Liver (tissue), 9 donors: ENCODE results near the gene KDELR1. TPM values are rescaled to one million over a fixed set of nuclear protein-coding genes. Genes with fewer than 3 reads are reported as not detected.

Source experiments
- DNase-seq: peaks from one replicate; pipeline ENCODE4 v3.0.0-alpha.2; 2017; ENCODE audit warnings: low spot score
- H3K27ac ChIP-seq, 2 donors: one replicate each; pipeline ENCODE4 v1.7.0; 2013; ENCODE audit warnings: inconsistent platforms in 2 of 2, low read length in 2 of 2, control low read depth in 1 of 2, low read depth in 1 of 2, mild to moderate bottlenecking in 1 of 2
- H3K27me3 ChIP-seq, 4 donors: one replicate each; pipeline versions ENCODE4 v1.6.1 to v1.7.0; 2013; ENCODE audit warnings: low read length in 3 of 4, inconsistent platforms in 1 of 4, mild to moderate bottlenecking in 1 of 4, moderate library complexity in 1 of 4; ENCODE audit not compliant: control insufficient read depth in 4 of 4, insufficient read depth in 4 of 4
- H3K36me3 ChIP-seq, 4 donors: one replicate each; pipeline versions ENCODE4 v1.6.1 to v1.7.0; 2013; ENCODE audit warnings: low read length in 3 of 4, mild to moderate bottlenecking in 3 of 4, low read depth in 1 of 4, moderate library complexity in 1 of 4; ENCODE audit not compliant: control insufficient read depth in 4 of 4, insufficient read depth in 3 of 4
- H3K4me1 ChIP-seq, 4 donors: one replicate each; pipeline versions ENCODE4 v1.6.1 to v1.7.0; 2013; ENCODE audit warnings: low read length in 3 of 4, mild to moderate bottlenecking in 3 of 4, moderate library complexity in 1 of 4; ENCODE audit not compliant: control insufficient read depth in 4 of 4, insufficient read depth in 4 of 4
- H3K4me3 ChIP-seq, 3 donors: one replicate each; pipeline versions ENCODE4 v1.6.1 to v1.7.0; 2013; ENCODE audit warnings: low read length in 3 of 3, control low read depth in 1 of 3, low read depth in 1 of 3, mild to moderate bottlenecking in 1 of 3
- H3K9ac ChIP-seq, 2 donors: one replicate each; pipeline ENCODE4 v1.7.0; 2013; ENCODE audit warnings: low read length in 2 of 2, mild to moderate bottlenecking in 2 of 2, moderate library complexity in 2 of 2, control low read depth in 1 of 2, low read depth in 1 of 2
- H3K9me3 ChIP-seq, 4 donors: one replicate each; pipeline versions ENCODE4 v1.6.1 to v1.7.0; 2013; ENCODE audit warnings: low read length in 3 of 4; ENCODE audit not compliant: control insufficient read depth in 4 of 4
- EGR1 ChIP-seq, 2 donors: IDR thresholded peaks; 2 replicates each; pipeline ENCODE4 v1.6.1; 2016 to 2018; ENCODE audit warnings: antibody characterized with exemption in 2 of 2, low read depth in 2 of 2
- FOXA2 ChIP-seq: IDR thresholded peaks from 2 replicates; pipeline ENCODE4 v1.6.1; 2016; ENCODE audit warnings: antibody characterized with exemption
- HNF4A ChIP-seq, 2 donors: conservative IDR thresholded peaks; 2 replicates each; pipeline ENCODE4 v1.6.1; 2016; ENCODE audit warnings: antibody characterized with exemption in 2 of 2, mild to moderate bottlenecking in 2 of 2
- HNF4G ChIP-seq: IDR thresholded peaks from 2 replicates; pipeline ENCODE4 v1.6.1; 2016; ENCODE audit warnings: antibody characterized with exemption
- RAD21 ChIP-seq, 2 donors: IDR thresholded peaks; 2 replicates each; pipeline ENCODE4 v1.6.1; 2016; ENCODE audit warnings: antibody characterized with exemption in 2 of 2, mild to moderate bottlenecking in 2 of 2
- YY1 ChIP-seq: IDR thresholded peaks from 2 replicates; pipeline ENCODE4 v1.6.1; 2016; ENCODE audit warnings: antibody characterized with exemption, mild to moderate bottlenecking
- WGBS: extraction: QIAGEN DNeasy Blood & Tissue Kit; methylation state at CpG from one replicate; pipeline ENCODE4 v1.1.7; 2013; 5-methylcytosine and 5-hydroxymethylcytosine counted together
- polyA plus RNA-seq, 2 donors: library from polyadenylated mRNA; stranded (reverse) in 1 of 2; unstranded in 1 of 2; fragments of 200-250 nt in 1 of 2; fragments of >200 nt in 1 of 2; fragmentation: Nextera tagmentation in 1 of 2; extraction: Ambion mirVana in 1 of 2; gene quantifications; one replicate each; pipeline versions ENCODE4 v1.2.1 to v1.2.3, GENCODE V29; 2013 to 2015
- total RNA-seq, 2 donors: library from RNA; depleted of rRNA; stranded (reverse); fragments of >200 nt; gene quantifications; one replicate each; pipeline ENCODE4 v1.2.3, GENCODE V29; 2014
- TF ChIP-seq, protein P1 (sequence below): IDR thresholded peaks from 2 replicates; pipeline ENCODE4 v1.6.1; 2016; ENCODE audit warnings: antibody characterized with exemption
- TF ChIP-seq, protein P2 (sequence below): fragments of 150-350 bp; IDR thresholded peaks from 2 replicates; pipeline ENCODE4 v1.5.1; 2017; ENCODE audit warnings: improper control_type of control experiment, low read depth, low read length; ENCODE audit not compliant: missing input control
- TF ChIP-seq, protein P3 (sequence below): IDR thresholded peaks from 2 replicates; pipeline ENCODE4 v1.6.1; 2016; ENCODE audit warnings: antibody characterized with exemption, mild to moderate bottlenecking
- donor health status: healthy.
- donor health status: healthy.
- donor health status: healthy.
- donor health status: healthy.
- donor health status: healthy.

The KDELR1 gene
- total and polyA plus RNA-seq, 4 donors: 32.3 to 94.9 (median 47.0) TPM

DNA sequence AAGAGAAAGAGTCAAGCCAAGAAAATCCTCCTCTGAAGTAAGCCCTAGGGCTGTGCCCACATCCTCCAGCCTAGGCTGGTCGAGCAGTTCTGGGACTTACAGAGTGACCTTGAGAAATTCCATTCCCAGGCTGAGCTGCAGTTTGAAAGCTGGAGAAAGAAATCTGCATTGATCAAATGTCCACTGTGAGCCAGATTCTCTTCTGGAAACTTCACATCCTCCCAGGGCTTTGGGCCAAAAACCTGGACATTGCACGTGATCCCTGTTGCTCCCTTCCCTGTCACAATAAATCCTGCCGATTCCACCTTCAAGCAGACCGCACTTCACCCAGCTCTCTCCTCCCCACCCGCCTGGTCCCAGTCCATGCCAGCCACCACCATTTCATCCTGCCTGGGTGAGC, 43.3 kb downstream of the KDELR1 start:
- H3K36me3 ChIP-seq: no peaks in the 10 kb centered on the region
- no peak overlapping the region for H3K9ac ChIP-seq
- no peaks in the 10 kb centered on the region for H3K4me1 ChIP-seq
- no peaks in the 10 kb centered on the region for H3K9me3 ChIP-seq
- no peaks in the 10 kb centered on the region for H3K27me3 ChIP-seq
- WGBS: 45% methylated on average over 5 of the region's 5 CpGs
- DNase-seq: no peak
- H3K27ac ChIP-seq: no peak overlapping the region
- TF ChIP-seq FOXA2 (no peak), YY1 (no peak), HNF4G (no peak)
- TF ChIP-seq, protein P1, sequence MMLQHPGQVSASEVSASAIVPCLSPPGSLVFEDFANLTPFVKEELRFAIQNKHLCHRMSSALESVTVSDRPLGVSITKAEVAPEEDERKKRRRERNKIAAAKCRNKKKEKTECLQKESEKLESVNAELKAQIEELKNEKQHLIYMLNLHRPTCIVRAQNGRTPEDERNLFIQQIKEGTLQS: no peak
- TF ChIP-seq, protein P2, sequence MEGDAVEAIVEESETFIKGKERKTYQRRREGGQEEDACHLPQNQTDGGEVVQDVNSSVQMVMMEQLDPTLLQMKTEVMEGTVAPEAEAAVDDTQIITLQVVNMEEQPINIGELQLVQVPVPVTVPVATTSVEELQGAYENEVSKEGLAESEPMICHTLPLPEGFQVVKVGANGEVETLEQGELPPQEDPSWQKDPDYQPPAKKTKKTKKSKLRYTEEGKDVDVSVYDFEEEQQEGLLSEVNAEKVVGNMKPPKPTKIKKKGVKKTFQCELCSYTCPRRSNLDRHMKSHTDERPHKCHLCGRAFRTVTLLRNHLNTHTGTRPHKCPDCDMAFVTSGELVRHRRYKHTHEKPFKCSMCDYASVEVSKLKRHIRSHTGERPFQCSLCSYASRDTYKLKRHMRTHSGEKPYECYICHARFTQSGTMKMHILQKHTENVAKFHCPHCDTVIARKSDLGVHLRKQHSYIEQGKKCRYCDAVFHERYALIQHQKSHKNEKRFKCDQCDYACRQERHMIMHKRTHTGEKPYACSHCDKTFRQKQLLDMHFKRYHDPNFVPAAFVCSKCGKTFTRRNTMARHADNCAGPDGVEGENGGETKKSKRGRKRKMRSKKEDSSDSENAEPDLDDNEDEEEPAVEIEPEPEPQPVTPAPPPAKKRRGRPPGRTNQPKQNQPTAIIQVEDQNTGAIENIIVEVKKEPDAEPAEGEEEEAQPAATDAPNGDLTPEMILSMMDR: no peak
- H3K4me3 ChIP-seq: no peak overlapping the region

DNA sequence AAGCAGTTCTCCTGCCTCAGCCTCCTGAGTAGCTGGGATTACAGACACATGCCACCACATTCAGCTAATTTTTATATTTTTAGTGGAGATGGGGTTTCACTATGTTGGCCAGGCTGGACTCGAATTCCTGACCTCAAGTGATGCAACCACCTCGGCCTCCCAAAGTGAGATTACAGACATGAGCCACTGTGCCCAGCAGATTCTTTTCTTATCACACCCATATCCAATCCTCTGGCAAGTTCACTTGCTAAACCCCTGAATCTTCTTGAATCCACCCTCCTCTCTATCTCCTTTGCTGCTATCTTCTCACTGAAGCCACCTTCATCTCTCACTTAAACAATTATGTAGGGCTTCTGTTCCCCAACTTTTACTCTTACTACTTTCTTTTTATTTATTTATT, 45.2 kb downstream of the KDELR1 start:
- H3K36me3 ChIP-seq: peaks cover 0 to 8% (median 4%) of the 10 kb centered on the region in 4 donors
- no peak overlapping the region for H3K9ac ChIP-seq
- H3K4me1 ChIP-seq: no peaks in the 10 kb centered on the region
- WGBS: 99% methylated on average over 2 of the region's 2 CpGs
- no peaks in the 10 kb centered on the region for H3K9me3 ChIP-seq
- H3K27ac ChIP-seq: no peak overlapping the region
- no peaks in the 10 kb centered on the region for H3K27me3 ChIP-seq
- no peak overlapping the region for H3K4me3 ChIP-seq
- DNase-seq: no peak
- TF ChIP-seq YY1: no peak
- no peak for TF ChIP-seq FOXA2
- no peak for TF ChIP-seq RAD21 (IDR thresholded peaks at IDR 0.05)
- TF ChIP-seq, protein P2: no peak
- TF ChIP-seq HNF4A (conservative IDR thresholded peaks at IDR 0.05): no peak
- no peak for TF ChIP-seq EGR1 (IDR thresholded peaks at IDR 0.05; ENCODE audit: low read depth in 2 of 2)
- TF ChIP-seq, protein P1: no peak
- TF ChIP-seq, protein P3, sequence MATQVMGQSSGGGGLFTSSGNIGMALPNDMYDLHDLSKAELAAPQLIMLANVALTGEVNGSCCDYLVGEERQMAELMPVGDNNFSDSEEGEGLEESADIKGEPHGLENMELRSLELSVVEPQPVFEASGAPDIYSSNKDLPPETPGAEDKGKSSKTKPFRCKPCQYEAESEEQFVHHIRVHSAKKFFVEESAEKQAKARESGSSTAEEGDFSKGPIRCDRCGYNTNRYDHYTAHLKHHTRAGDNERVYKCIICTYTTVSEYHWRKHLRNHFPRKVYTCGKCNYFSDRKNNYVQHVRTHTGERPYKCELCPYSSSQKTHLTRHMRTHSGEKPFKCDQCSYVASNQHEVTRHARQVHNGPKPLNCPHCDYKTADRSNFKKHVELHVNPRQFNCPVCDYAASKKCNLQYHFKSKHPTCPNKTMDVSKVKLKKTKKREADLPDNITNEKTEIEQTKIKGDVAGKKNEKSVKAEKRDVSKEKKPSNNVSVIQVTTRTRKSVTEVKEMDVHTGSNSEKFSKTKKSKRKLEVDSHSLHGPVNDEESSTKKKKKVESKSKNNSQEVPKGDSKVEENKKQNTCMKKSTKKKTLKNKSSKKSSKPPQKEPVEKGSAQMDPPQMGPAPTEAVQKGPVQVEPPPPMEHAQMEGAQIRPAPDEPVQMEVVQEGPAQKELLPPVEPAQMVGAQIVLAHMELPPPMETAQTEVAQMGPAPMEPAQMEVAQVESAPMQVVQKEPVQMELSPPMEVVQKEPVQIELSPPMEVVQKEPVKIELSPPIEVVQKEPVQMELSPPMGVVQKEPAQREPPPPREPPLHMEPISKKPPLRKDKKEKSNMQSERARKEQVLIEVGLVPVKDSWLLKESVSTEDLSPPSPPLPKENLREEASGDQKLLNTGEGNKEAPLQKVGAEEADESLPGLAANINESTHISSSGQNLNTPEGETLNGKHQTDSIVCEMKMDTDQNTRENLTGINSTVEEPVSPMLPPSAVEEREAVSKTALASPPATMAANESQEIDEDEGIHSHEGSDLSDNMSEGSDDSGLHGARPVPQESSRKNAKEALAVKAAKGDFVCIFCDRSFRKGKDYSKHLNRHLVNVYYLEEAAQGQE: no peak
